ENCODE results near the gene IGBP1. TPM values are rescaled to one million over a fixed set of nuclear protein-coding genes. Genes with fewer than 3 reads are reported as not detected.

IGBP1 gene
- 10 to 100 TPM; 71.8 to 87.2 (median 86.9) TPM for total RNA-seq

DNA sequence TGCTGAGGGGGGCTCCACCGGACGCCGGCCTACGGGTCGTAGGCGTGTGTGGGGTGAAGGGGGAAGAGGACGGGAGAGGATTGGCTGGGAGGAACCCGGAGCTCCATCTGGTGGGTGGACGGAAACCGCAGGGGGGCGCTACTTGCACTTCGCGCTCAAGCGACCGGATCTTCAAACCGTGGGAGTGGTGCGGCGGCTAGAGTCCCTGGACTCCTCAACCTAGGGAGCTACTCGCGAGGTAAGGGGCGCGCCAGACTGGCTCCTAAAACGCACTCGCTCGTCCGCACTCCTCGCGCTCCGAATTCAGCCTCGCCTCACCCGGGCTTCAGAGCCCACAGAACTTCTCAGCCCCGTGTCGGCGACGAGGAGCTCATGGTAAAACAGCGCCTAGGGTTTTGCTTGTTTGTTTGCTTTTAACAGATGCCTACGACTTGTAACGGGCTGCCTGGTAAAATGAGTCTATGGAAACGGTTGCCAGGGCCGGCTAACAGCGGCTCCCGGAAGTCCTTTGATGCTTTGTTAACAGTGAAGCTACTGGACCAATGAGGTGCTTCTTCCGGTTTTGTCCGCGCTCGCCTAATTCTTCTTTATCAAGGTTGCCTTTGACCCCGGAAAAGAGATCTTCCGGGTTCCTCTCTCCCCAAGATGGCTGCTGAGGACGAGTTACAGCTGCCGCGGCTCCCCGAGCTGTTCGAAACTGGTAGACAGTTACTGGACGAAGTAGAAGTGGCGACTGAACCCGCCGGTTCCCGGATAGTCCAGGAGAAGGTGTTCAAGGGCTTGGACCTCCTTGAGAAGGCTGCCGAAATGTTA lies at the start of gene IGBP1:
IGBP1 (plus strand) TSS at position 145 of the 813 bp plus-strand sequence; CDS start at position 646, 501 bp downstream.
- peak; percentile 68 to 70 for DNase-seq (ENCODE audit: low spot score in 2 of 2)
- Histone ChIP-seq H3K4me1 (no peaks in the 10 kb centered on the region), H3K27me3 (peaks cover 0 to 36% of the 10 kb centered on the region in 2 donors), H3K27ac (peak within 1 kb of the TSS; percentile 75 to 89), H3K4me3 (peak within 1 kb of the TSS; percentile 63 to 75 (median 67)), H3K36me3 (no peaks in the 10 kb centered on the region), H3K9me3 (no peaks in the 10 kb centered on the region)
- intact Hi-C loops (cut with DNase I; ENCODE audit: low total_unique reads): no loop called here
- TF ChIP-seq POLR2AphosphoS5 (IDR thresholded peaks at IDR 0.05) (peak in 2 of 3 donors; percentile 7 to 41), POLR2A (IDR thresholded peaks at IDR 0.05) (no peak)
- TF ChIP-seq, protein P1, sequence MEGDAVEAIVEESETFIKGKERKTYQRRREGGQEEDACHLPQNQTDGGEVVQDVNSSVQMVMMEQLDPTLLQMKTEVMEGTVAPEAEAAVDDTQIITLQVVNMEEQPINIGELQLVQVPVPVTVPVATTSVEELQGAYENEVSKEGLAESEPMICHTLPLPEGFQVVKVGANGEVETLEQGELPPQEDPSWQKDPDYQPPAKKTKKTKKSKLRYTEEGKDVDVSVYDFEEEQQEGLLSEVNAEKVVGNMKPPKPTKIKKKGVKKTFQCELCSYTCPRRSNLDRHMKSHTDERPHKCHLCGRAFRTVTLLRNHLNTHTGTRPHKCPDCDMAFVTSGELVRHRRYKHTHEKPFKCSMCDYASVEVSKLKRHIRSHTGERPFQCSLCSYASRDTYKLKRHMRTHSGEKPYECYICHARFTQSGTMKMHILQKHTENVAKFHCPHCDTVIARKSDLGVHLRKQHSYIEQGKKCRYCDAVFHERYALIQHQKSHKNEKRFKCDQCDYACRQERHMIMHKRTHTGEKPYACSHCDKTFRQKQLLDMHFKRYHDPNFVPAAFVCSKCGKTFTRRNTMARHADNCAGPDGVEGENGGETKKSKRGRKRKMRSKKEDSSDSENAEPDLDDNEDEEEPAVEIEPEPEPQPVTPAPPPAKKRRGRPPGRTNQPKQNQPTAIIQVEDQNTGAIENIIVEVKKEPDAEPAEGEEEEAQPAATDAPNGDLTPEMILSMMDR (IDR thresholded peaks at IDR 0.05): peak in 2 of 3 donors; percentile 36 to 54

DNA sequence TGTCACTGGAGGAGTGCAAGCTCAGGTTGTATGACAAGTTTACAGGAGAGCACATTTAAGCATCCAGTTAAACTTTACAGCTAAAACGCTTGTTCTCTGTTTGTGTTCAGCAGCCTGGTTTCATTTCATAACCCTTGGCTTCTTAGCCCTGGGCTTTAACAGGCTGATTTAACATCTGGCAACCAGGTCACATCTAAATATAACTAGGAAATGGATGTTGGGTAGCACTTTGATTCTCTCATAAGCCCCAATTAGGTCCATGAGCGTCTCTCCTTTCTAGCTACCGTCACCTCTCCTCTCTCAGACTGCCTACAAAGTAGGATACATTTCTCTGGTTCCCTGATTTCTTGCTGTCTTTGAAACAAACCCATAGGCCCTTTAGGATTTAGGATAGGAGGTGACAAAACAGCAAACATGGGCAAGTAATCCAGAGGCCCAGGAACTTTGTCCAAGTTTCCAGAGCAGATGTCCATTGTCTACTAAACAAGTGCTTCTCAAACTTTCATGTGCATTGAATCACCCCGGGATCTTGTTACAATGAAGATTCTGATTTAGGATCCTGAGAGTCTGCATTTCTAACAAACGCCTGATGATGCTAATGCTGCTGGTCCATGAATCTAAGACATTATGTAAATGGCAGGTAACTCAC lies 48.5 kb upstream of the IGBP1 start:
- DNase-seq (ENCODE audit: low spot score in 2 of 2): no peak
- Histone ChIP-seq H3K9me3 (no peaks in the 10 kb centered on the region), H3K36me3 (no peaks in the 10 kb centered on the region), H3K27me3 (peaks cover 0 to 42% of the 10 kb centered on the region in 2 donors), H3K4me1 (no peaks in the 10 kb centered on the region), H3K4me3 (no peak overlapping the region), H3K27ac (no peak overlapping the region)
- TF ChIP-seq POLR2A (IDR thresholded peaks at IDR 0.05): no peak
- TF ChIP-seq, protein P1 (IDR thresholded peaks at IDR 0.05): no peak
- no peak for TF ChIP-seq POLR2AphosphoS5 (IDR thresholded peaks at IDR 0.05)
- intact Hi-C loops (cut with DNase I; ENCODE audit: low total_unique reads): no loop called here

DNA sequence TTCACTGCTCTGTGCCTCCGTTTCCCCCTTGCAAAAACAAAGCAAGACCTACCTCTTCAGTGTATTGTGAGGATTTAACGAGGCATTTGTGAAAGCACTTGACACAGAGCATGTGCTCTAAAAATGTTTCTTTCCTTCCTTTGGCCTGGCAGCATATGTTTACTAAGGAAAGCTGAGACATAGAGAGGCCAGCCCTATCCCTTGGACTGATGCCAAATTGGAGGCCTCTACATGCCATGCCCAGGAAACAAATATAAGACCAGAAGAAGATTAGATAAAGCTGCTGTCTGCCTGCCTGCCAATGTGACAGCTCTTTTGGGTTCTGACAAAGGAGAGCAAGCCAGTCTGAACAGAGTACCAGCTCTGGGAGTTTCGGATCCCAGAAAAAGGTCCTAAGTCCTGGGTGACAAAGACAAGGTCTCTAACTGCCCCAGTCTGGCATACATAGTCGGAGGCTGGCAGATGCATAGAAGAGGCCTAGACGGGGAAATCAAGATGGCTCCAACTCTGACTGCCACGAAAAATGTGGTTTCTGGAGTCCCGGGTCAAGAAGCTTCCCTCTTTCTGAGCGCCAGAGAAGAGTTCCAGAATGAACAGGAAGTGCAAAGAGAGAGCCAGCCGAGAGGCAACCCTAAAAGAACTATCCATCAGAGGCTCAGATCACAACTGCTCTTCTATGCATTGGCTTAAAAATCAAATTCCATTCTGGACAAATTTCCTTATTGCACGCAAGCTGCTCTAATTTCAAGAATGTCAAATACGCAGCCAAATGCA lies 45.2 kb upstream of the IGBP1 start:
- Histone ChIP-seq H3K9me3 (no peaks in the 10 kb centered on the region), H3K4me1 (no peaks in the 10 kb centered on the region), H3K4me3 (no peak overlapping the region), H3K27me3 (peaks cover 0 to 51% of the 10 kb centered on the region in 2 donors), H3K27ac (no peak overlapping the region), H3K36me3 (no peaks in the 10 kb centered on the region)
- no peak for TF ChIP-seq POLR2A (IDR thresholded peaks at IDR 0.05)
- TF ChIP-seq POLR2AphosphoS5 (IDR thresholded peaks at IDR 0.05): no peak
- TF ChIP-seq, protein P1 (IDR thresholded peaks at IDR 0.05): no peak
- DNase-seq (ENCODE audit: low spot score in 2 of 2): no peak
- intact Hi-C loops (cut with DNase I; ENCODE audit: low total_unique reads): no loop called here

DNA sequence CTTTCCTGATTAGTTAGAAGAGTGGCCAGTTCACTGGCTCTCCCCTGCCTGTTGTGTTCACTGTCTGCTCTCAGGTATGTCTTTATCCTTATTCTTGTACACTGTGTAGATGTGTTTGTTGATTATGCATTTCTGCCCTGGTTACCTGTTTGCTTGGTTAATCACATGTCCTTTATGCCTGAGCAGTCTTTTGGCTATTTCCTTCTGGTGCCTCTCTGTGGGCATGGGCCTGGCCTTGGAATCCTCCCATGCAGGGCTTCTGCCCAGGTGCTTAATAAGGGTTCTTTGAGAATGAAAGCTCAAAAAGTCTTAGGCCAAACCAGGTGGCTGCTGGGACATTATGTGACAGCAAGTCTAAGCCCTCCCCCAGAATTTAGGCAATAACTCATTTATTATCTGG lies 44.5 kb upstream of the IGBP1 start:
- Histone ChIP-seq H3K27ac (no peak overlapping the region), H3K9me3 (no peaks in the 10 kb centered on the region), H3K4me1 (no peaks in the 10 kb centered on the region), H3K4me3 (no peak overlapping the region), H3K27me3 (peaks cover 0 to 50% of the 10 kb centered on the region in 2 donors), H3K36me3 (no peaks in the 10 kb centered on the region)
- TF ChIP-seq POLR2A (IDR thresholded peaks at IDR 0.05) (no peak), POLR2AphosphoS5 (IDR thresholded peaks at IDR 0.05) (no peak)
- TF ChIP-seq, protein P1 (IDR thresholded peaks at IDR 0.05): no peak
- no peak for DNase-seq (ENCODE audit: low spot score in 2 of 2)
- intact Hi-C loops (cut with DNase I; ENCODE audit: low total_unique reads): no loop called here

Data from breast epithelium (tissue), 4 donors.